Gastroesophageal sphincter (tissue), 3 donors: ENCODE measurements around the gene C1orf159.

Experiments used
- CTCF ChIP-seq, 4 experiments: fragments of 200-600 bp in 2 of 4; fragments of 450-650 bp in 2 of 4; sonication (generic) in 1 of 4; IDR thresholded peaks; one replicate each; pipeline ENCODE4 v1.5.1; 2017 to 2019; ENCODE audit warnings: antibody characterized with exemption in 4 of 4, mild to moderate bottlenecking in 2 of 4, moderate library complexity in 2 of 4
- POLR2A ChIP-seq, 2 donors: fragments of 450-650 bp; IDR thresholded peaks; one replicate each; pipeline ENCODE4 v1.6.1; 2017; ENCODE audit warnings: antibody characterized with exemption in 2 of 2, mild to moderate bottlenecking in 2 of 2, moderate library complexity in 1 of 2
- POLR2AphosphoS5 ChIP-seq: sonication (generic); formaldehyde crosslinking; IDR thresholded peaks from one replicate; pipeline ENCODE4 v1.6.1; 2017; ENCODE audit warnings: antibody characterized with exemption

DNA sequence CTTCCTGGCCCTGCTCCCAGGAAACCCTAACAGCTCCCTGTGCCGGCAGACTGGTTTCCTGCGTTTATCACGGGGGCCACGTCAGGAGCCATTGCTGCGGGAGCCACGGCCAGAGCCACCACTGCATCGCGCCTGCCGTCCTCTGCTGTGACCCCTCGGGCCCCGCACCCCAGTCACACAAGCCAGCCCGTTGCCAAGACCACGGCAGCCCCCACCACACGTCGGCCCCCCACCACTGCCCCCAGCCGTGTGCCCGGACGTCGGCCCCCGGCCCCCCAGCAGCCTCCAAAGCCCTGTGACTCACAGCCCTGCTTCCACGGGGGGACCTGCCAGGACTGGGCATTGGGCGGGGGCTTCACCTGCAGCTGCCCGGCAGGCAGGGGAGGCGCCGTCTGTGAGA is 67.9 kb downstream of the C1orf159 start:
- no peak for TF ChIP-seq POLR2AphosphoS5
- no peak for TF ChIP-seq CTCF (IDR thresholded peaks at IDR 0.05)
- no peak for TF ChIP-seq POLR2A (IDR thresholded peaks at IDR 0.05)
